HG03139 (cell line): ENCODE data around the gene IVL.

Experiments used
- ATAC-seq: cut with Tn5 transposase; IDR thresholded peaks from one replicate; pipeline ENCODE4 v1.9.1; 2021; ENCODE audit not compliant: unreplicated experiment

IVL gene

DNA sequence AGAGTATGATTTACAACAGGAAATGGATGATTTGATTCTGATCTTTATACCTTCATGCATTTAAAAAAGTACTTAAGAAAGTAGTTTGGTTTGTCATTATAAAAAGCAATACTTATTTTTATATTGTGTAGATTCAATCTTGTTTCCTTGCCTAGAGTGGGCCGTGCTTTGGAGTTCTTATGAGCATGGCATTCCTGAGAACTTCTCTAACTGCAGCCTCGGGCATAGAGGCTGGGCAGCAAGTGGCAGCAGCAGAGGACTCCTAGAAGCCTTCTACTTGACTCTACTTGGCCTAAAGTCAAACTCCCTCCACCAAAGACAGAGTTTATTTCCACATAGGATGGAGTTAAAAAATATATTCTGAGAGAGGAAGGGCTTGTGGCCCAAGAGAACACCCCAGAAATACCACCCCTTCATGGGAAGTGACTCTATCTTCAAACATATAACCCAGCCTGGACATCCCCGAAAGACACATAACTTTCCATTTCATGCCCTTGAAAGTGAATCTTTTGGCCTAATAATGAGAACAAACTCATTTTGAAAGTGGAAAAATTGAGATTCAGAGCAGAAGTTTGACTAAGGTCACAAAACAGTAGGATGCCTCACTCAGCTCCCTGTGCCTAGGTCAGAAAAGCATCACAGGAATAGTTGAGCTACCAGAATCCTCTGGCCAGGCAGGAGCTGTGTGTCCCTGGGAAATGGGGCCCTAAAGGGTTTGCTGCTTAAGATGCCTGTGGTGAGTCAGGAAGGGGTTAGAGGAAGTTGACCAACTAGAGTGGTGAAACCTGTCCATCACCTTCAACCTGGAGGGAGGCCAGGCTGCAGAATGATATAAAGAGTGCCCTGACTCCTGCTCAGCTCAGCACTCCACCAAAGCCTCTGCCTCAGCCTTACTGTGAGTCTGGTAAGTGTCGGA, at the start of gene IVL:
Gene IVL, plus strand, starts transcription at position 861 of the 916 bp plus-strand sequence. CDS start 1,252 bp downstream, outside the sequence.
- ATAC-seq: no peak

DNA sequence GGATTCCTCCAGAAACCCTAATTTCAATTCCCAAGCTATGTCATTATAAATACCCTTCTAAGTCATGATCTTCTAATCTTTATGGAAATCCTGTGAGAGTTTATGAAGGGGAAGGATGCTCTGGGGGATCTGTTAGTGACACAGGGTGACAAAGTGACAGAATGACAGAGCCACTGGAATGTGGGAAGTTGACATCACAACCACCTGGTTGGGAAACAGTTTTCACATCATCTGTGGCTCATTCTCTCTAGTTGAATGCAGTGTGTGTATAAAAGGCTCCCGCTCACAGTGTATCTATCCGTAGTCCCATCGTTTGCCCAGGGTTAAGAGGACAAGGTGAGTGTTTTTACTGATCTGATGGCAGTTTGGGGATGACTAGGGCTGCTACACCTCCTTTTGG, 48.6 kb upstream of the IVL start, which contains the start of gene LCE7A:
Gene LCE7A, plus strand, starts transcription at position 301 of the 400 bp plus-strand sequence. CDS start 702 bp downstream, outside the sequence.
- ATAC-seq: no peak

DNA sequence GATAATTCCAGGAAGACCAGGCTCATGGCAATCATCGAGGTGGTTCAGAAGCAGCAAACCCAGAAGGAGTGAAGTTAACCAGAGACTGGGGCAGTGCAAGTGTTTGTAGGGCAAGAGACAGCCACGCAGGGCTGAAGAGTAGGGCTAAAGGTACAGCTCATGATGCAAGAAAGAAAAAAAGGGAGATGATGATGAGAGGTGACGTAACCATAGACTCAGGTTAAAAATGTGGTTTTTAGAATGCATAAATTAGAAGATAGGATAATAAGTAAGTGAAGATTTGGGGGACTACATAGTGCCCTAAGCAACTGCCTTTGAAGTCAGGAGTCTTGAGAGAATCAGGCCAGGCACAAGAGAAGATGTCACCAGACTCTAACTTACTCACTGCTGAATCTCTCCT, 48.2 kb upstream of the IVL start:
- no peak for ATAC-seq

DNA sequence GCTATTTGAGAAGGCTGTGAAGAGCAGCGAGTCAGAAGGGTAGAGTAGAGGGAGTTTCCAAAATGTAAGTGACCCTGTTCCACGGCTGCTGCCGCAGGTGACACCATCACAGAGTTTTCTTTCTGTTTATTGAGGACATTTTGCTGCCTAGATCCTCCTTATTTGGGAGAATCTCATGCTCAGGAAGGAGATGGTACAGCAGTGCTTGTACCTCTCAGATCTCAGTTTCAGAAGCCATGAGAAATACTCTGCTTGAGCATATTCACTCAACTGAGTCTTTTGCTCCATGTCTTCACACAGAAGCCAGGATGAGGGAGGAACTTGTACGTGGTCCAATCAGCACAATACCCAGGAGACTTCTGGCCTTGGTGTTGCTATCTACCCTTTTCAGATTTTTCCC, 47.0 kb upstream of the IVL start:
- no peak for ATAC-seq

GRCh38 chr1:152864443-152864842, 43.9 kb upstream of the IVL start:
- ATAC-seq: no peak

DNA sequence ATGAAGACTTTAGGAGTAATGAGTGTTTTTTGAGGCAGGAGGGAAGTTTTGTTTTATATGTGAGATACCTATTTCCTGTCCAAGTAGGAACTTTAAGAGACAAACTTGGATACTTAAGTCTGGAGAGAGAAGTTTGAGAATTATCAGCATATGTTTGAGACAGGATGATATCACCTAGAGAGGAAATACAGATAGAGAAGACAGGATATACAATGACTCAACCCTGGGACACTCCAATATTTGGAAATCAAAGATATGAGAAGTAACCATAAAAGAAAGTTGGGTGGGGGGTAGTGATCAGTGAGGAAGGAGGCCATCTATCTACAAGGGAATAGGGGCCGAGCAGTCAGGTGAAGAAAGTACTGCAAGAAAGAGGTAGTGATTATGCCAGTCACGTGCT, 42.0 kb upstream of the IVL start:
- ATAC-seq: no peak

DNA sequence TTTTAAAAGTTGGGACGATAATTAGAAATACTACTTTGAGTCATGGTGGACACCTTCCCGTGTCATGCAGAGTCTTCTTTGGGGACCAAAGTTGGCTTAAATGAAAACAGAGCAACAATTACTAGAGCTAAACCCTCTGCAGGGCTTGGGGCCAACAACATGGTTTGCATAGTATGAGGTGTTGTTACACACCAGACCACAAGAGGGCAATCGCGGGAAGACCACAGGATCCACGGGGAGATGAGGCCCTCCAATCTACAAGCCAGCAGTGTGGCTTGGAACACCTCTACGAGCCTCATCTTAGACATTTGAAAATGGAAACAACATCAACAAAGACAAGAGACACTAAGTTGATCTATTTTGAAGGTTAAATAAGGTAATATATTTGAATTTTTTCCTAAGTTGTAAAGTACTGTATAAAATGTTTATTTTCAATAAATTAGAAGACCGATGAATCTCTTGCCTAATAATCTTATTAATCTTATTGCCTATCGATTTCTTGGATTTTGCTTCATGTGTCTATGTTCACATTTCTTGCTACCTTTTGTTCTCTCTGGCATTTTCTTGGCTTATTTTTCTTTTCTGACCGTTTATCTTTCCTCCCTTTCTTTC, 38.4 kb upstream of the IVL start:
- ATAC-seq: no peak

- no peak for ATAC-seq
These were observed 37.3 kb upstream of the IVL start for GRCh38 chr1:152870831-152871730.

DNA sequence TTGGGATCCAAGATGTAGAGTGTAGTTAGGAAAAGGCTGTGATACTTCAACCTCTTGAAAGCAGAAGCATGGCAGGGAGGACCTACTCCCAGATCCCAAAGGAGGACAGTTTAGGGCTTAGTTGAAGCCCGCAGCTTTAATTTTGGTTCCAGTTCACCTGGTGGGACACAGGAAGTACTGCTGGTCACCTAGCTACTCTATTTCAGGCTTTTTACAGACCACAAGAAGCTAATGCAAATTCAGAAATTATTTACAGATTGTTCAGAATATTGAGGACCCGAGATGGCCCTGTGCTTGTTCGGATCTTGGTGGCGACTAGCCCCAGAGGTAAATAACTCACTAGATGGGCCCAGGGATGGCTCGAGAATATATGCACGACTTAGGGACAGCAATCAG, 36.6 kb upstream of the IVL start:
- ATAC-seq: no peak

DNA sequence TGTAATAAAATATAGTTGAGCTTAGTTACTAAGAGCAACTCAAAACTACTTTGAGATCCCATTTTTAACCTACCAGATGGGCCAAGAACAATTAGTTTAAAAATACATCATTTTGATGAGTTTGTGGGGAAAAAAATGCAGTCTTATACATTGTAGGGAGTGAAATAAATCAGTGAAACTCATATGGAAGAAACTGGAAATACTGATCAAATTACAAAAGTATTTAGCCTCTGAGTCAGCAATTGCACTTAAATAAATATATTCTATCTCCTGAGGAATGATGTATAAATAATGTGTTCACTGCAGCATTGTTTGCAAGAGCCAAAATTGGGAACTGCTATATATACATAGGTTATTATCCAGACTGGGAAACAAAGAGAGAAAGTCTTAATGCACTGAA, 34.9 kb upstream of the IVL start:
- ATAC-seq: no peak

DNA sequence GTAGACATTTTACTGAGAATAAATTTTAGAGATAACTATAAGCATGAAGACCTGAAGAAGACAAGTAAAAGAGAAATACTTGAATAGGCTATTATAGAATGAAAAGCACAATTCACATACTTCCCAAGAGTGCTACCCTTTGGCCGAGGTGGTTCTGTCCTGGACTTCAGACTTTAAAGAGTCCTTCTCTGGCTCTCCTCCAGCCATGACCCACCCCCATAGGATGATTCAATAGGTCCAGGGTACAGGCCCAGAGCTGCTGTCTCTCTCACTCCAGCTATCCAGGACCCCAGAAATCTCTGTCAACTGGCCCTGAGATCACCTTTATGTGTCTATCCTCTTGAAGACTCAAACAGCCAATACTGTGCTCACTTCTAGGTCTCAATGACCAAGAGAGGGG, 31.5 kb upstream of the IVL start:
- no peak for ATAC-seq

DNA sequence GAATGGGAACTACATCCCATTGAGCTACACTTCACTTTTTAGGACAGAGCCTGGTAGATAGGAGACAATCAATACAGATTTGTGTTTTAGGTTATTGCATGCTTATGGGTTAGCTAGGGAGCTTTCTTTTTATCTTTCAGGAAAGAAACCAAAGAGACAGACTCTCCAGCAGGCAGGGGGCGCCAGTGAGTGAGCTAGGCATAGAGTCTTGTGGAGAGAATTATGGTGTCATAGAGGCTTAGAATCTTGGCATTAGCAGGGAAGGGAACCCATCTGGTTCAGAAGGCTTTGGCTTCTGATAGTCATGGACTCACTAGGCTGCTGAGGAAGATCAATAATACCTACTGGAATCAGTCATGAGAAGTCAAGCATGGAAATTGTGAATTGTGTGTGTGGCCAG, 30.3 kb upstream of the IVL start, which contains the start of gene SMCP:
Gene SMCP, plus strand, starts transcription at position 281 of the 400 bp plus-strand sequence. CDS start 6,101 bp downstream, outside the sequence.
- ATAC-seq: no peak

- ATAC-seq: no peak
These were observed 28.7 kb upstream of the IVL start for GRCh38 chr1:152879559-152880198.

- no peak for ATAC-seq
These were observed 28.0 kb upstream of the IVL start for GRCh38 chr1:152880316-152880715.

DNA sequence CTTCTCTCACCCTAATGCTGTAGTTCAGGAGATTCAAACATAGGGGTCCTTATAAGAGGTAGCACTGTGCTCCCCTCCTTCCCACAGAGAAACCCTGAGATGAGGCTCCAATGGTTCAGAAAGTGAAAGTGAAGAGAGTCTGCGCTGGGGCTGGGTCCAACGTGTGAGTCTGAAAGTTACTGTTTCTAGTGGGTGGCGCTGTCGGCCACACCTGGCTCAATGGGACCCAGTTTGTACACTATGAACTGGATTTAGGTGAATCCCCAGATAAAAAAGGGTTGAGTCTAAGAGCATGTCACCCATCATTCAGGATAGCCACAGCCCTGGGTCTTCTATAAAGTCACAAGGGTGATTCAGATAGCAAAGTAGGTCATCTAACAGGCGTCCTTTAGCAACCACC, 27.4 kb upstream of the IVL start:
- ATAC-seq: no peak

DNA sequence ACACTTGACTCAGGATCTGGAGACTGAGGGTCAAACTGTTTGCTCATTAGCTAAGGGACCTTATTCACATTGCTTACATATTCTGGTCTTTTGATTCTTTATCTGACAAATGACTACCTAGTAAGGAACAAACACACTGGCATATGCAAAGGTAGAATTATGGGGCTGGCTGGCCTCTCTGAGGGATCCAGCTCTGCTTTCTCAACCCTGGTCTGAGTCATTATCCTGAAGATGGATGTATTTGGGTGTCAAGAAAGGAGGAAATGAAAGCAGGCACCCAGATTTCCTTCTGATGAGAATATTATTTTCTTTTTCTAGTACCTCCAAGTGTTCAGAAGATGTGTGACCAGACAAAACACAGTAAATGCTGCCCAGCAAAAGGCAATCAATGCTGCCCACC, 24.3 kb upstream of the IVL start:
- ATAC-seq: no peak

- ATAC-seq: no peak
These were observed 23.8 kb upstream of the IVL start for GRCh38 chr1:152884506-152884905.

DNA sequence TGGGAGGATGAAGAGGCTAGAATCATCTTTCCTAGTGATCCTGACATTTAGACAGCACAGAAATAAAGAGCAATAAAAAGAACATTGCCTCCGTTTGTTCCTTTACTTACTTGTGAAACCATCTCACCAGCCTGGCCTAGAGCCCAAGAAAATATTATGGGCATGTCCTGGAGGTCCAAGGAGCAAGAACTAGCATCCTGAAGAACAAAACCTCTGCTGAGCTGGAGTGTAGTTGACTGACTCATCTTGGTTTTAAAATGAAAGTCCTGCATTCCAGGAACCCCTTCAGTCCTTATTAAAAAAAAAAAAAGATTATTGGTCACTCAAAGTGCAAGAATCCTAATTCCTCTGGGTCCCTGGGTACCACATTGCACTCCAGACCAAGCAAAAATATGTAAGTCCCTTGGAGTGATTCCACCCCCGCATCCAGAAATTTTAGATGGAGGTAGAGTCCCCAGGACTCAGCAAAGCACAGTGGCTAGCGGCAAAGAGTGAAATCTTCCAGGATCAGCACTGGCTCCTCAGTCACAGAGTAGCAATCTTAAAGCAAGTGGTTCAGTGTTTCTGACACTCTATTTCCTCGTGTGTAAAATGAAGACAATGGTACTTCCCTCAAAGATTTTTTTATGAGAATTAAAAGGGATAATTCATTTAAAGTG, 23.3 kb upstream of the IVL start:
- ATAC-seq: no peak

DNA sequence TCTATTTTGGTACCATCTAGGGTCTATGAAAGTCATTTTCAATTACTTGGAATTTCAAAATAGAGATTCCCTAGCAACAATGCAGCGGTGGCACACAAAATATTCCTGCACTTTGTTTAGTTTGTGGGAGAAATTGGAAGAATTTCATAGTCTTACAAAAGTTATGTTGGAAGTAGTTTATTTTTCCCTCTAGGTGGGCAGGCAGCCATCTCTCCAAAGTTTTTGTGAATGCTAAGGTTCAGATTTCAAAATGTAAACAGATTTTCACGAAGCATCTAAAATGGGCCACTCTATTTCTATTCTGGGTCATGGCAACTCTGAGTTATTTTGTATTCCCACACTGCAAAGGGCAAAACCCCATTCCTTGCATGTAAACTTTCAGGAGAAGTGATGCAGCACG, 22.3 kb upstream of the IVL start:
- no peak for ATAC-seq

DNA sequence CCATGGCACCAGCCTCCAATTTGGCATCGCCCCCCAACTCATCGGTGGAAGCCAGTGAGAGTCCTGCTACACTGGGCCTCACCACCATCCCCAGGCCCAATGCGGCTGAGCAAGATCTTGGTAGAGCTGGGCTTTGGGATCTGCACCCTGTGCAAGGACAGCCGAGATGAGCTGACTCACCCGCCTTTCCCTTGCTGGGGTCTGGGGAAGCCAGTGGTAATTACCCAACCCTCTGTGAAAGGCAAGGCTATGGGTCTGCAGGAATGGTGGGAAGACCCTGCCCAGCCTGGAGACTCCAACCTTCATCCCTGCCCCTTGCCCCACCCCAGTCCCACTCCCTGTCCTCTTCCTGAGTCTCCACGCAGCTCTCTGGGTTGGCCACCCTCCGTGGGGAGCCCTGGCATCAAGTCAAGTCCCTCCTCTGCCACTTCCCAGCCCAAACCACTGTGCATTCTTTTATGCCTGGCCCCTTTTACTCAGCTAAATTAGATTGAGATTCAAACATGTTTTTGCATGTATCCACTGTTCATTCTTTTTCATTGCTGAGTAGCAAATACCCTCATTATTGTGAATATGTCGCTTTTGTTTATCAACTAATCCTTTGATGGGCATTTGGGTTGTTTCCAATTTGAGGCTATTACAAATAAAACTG, 21.5 kb upstream of the IVL start:
- ATAC-seq: no peak
